ENCODE results near the gene UROC1.

Gene UROC1

GRCh38 chr3:126530171-126531050 lies 12.8 kb upstream of the UROC1 start:
- no peak for DNase-seq

- no peak for DNase-seq
Observed at GRCh38 chr3:126529585-126530170, 12.1 kb upstream of the UROC1 start.

- DNase-seq, result no peak
Observed at GRCh38 chr3:126528800-126529541, 11.4 kb upstream of the UROC1 start.

GRCh38 chr3:126528419-126528799 lies 10.8 kb upstream of the UROC1 start:
- no peak for DNase-seq

- DNase-seq, result no peak
Observed at GRCh38 chr3:126527455-126528211, 10.1 kb upstream of the UROC1 start.

GRCh38 chr3:126527006-126527405 lies 9.4 kb upstream of the UROC1 start:
- DNase-seq, result no peak

- DNase-seq, result no peak
Observed at GRCh38 chr3:126526668-126527005, 9.1 kb upstream of the UROC1 start.

- DNase-seq, result no peak
Observed at GRCh38 chr3:126525853-126526667, 8.5 kb upstream of the UROC1 start.

- no peak for DNase-seq
Observed at GRCh38 chr3:126525091-126525852, 7.7 kb upstream of the UROC1 start.

- no peak for DNase-seq
Observed at GRCh38 chr3:126524429-126524988, 6.9 kb upstream of the UROC1 start.

- DNase-seq, result no peak
Observed at GRCh38 chr3:126523745-126524428, 6.3 kb upstream of the UROC1 start, which contains the start of gene CHST13. TSS of gene CHST13 (plus strand) at chr3:126524155. CDS start at chr3:126524333, 178 bp downstream.

GRCh38 chr3:126522363-126522788 lies 4.8 kb upstream of the UROC1 start:
- peak; percentile 24 to 31 for DNase-seq

GRCh38 chr3:126521122-126521891 lies 3.7 kb upstream of the UROC1 start:
- DNase-seq, result peak in 1 of 2 donors; percentile 62

GRCh38 chr3:126519506-126520455 lies 2.2 kb upstream of the UROC1 start:
- DNase-seq, result no peak

GRCh38 chr3:126518779-126519177 lies 1.2 kb upstream of the UROC1 start:
- no peak for DNase-seq

- DNase-seq, result no peak
Observed at GRCh38 chr3:126517986-126518778, 609 bp upstream of the UROC1 start.

GRCh38 chr3:126516936-126517290 lies 660 bp downstream of the UROC1 start:
- no peak for DNase-seq

Measured in hippocampal formation (tissue), 2 donors.